Nephron progenitor cell (in vitro differentiated cells): Measurements from ENCODE around the gene PTRH1.

Source experiments
- DNase-seq: peaks from one replicate; pipeline ENCODE4 v3.0.0; 2021
- H3K27ac Mint-ChIP-seq: 2 replicates; pipeline ENCODE4 v1.8.0; 2021; ENCODE audit warnings: mild to moderate bottlenecking, moderate library complexity, mixed read lengths
- H3K27me3 Mint-ChIP-seq: 2 replicates; pipeline ENCODE4 v1.8.0; 2021; ENCODE audit warnings: mild to moderate bottlenecking, low read depth, mixed read lengths; ENCODE audit not compliant: poor library complexity
- H3K36me3 Mint-ChIP-seq: 2 replicates; pipeline ENCODE4 v1.8.0; 2021; ENCODE audit warnings: low read depth, mixed read lengths
- H3K4me1 Mint-ChIP-seq: 2 replicates; pipeline ENCODE4 v1.8.0; 2021; ENCODE audit warnings: mixed read lengths
- H3K4me3 Mint-ChIP-seq: 2 replicates; pipeline ENCODE4 v1.8.0; 2021; ENCODE audit warnings: mild to moderate bottlenecking, moderate library complexity, mixed read lengths
- H3K9me3 Mint-ChIP-seq: 2 replicates; pipeline ENCODE4 v1.8.0; 2021; ENCODE audit warnings: mild to moderate bottlenecking, moderate library complexity, mixed read lengths
- CTCF ChIP-seq: fragments of 200-600 bp; sonication (generic); IDR thresholded peaks from 2 replicates; pipeline ENCODE4 v1.5.0; 2021; ENCODE audit warnings: antibody characterized with exemption

PTRH1 gene

GRCh38 chr9:127664678-127665507, 50.6 kb downstream of the PTRH1 start:
- Mint-ChIP-seq H3K27ac (peak overlapping the region; percentile 51), H3K4me3 (no peak overlapping the region), H3K27me3 (no peaks in the 10 kb centered on the region), H3K36me3 (peaks cover 35% of the 10 kb centered on the region), H3K9me3 (no peaks in the 10 kb centered on the region), H3K4me1 (peaks cover 38% of the 10 kb centered on the region)
- TF ChIP-seq CTCF = no peak
- no peak for DNase-seq

- H3K9me3 Mint-ChIP-seq = no peaks in the 10 kb centered on the region
- H3K27me3 Mint-ChIP-seq = no peaks in the 10 kb centered on the region
- no peak overlapping the region for H3K4me3 Mint-ChIP-seq
- peaks cover 38% of the 10 kb centered on the region for H3K4me1 Mint-ChIP-seq
- H3K36me3 Mint-ChIP-seq = peaks cover 39% of the 10 kb centered on the region
- TF ChIP-seq CTCF = no peak
- DNase-seq = no peak
- H3K27ac Mint-ChIP-seq = peak overlapping the region; percentile 51
Observed at GRCh38 chr9:127664324-127664677, 51.2 kb downstream of the PTRH1 start.
